Keratinocyte (primary cell): ENCODE results near the gene SLC39A11. TPM values are rescaled to one million over a fixed set of nuclear protein-coding genes. Genes with fewer than 3 reads are reported as not detected.
"Not testable (repeated sequence)": the region's sequence is repeated elsewhere in the genome, so short reads cannot be mapped to it uniquely, and the experiment has no call there.

ENCODE experiments used
- DNase-seq: peaks from one replicate; pipeline ENCODE4 v3.0.0-alpha.2; 2011; ENCODE audit warnings: low read depth, missing footprints, low spot score
- FAIRE-seq: peaks from 2 replicates; lab custom pipeline; 2011; peaks lifted over from hg19 to GRCh38; lab: Jason Lieb, UNC
- H2AFZ ChIP-seq: 2 replicates; pipeline ENCODE4 v1.6.0; 2012; ENCODE audit warnings: low read length, control low read depth, inconsistent platforms; ENCODE audit not compliant: control insufficient read depth
- H3K27ac ChIP-seq: 2 replicates; pipeline ENCODE4 v1.5.1; 2011; ENCODE audit warnings: low read length; ENCODE audit not compliant: control insufficient read depth, insufficient read depth
- H3K27me3 ChIP-seq: 3 replicates; pipeline ENCODE4 v1.6.0; 2011; ENCODE audit warnings: low read length; ENCODE audit not compliant: control insufficient read depth, insufficient read depth; ENCODE audit errors: extremely low read depth
- H3K36me3 ChIP-seq, 2 experiments: 2 replicates in 1 of 2; 3 replicates in 1 of 2; pipeline ENCODE4 v1.5.1; 2011; ENCODE audit warnings: low read length in 2 of 2, mild to moderate bottlenecking in 1 of 2; ENCODE audit not compliant: control insufficient read depth in 2 of 2, insufficient read depth in 2 of 2; ENCODE audit errors: extremely low read depth in 1 of 2
- H3K4me1 ChIP-seq: 3 replicates; pipeline ENCODE4 v1.5.1; 2011; ENCODE audit warnings: low read length; ENCODE audit not compliant: control insufficient read depth, insufficient read depth; ENCODE audit errors: extremely low read depth
- H3K4me2 ChIP-seq: 3 replicates; pipeline ENCODE4 v1.6.0; 2011; ENCODE audit warnings: low read depth, low read length; ENCODE audit not compliant: control insufficient read depth, insufficient read depth; ENCODE audit errors: extremely low read depth
- H3K4me3 ChIP-seq, 3 experiments: fragments of 200-600 bp in 1 of 3; sonication (generic) in 1 of 3; 2 replicates in 2 of 3; 3 replicates in 1 of 3; pipeline ENCODE4 v1.5.1; 2011 to 2016; ENCODE audit warnings: low read length in 3 of 3, mild to moderate bottlenecking in 3 of 3, control low read depth in 2 of 3, inconsistent platforms in 1 of 3, low read depth in 1 of 3, mixed read lengths in 1 of 3, mixed run types in 1 of 3, moderate library complexity in 1 of 3; ENCODE audit not compliant: control insufficient read depth in 2 of 3, insufficient read depth in 2 of 3; ENCODE audit errors: extremely low read depth in 1 of 3
- H3K79me2 ChIP-seq: 2 replicates; pipeline ENCODE4 v1.6.0; 2012; ENCODE audit warnings: low read length; ENCODE audit not compliant: control insufficient read depth, insufficient read depth
- H3K9ac ChIP-seq: 3 replicates; pipeline ENCODE4 v1.6.0; 2011; ENCODE audit warnings: low read length; ENCODE audit not compliant: control insufficient read depth, insufficient read depth; ENCODE audit errors: extremely low read depth
- H3K9me1 ChIP-seq: 3 replicates; pipeline ENCODE4 v1.6.0; 2011; ENCODE audit warnings: low read length; ENCODE audit not compliant: control insufficient read depth, insufficient read depth; ENCODE audit errors: extremely low read depth
- H3K9me3 ChIP-seq: 2 replicates; pipeline ENCODE4 v1.5.1; 2012; ENCODE audit warnings: low read depth, low read length; ENCODE audit not compliant: control insufficient read depth
- H4K20me1 ChIP-seq: 3 replicates; pipeline ENCODE4 v1.6.0; 2011; ENCODE audit warnings: low read length; ENCODE audit not compliant: control insufficient read depth, insufficient read depth; ENCODE audit errors: extremely low read depth
- EZH2 ChIP-seq: IDR thresholded peaks from one replicate; pipeline ENCODE4 v1.6.1; 2012; ENCODE audit warnings: inconsistent platforms, mild to moderate bottlenecking, low read length, moderate library complexity
- dilution Hi-C: fragments of 300-500 bp; cut with MboI; formaldehyde crosslinking; loops from one replicate; pipeline ENCODE4 v1.7.0; 2020; ENCODE audit warnings: low sequenced_read_pairs; ENCODE audit not compliant: extremely low pct_ligation_motif_present
- polyA plus RNA-seq, 5 experiments: library from polyadenylated mRNA; depleted of rRNA in 3 of 5; stranded (reverse) in 3 of 5; stranded (forward) in 1 of 5; unstranded in 1 of 5; fragments of >200 nt; gene quantifications; 1 replicate in 1 of 5; 2 replicates in 3 of 5; 3 replicates in 1 of 5; pipeline versions ENCODE4 v1.2.1 to v1.2.3, GENCODE V29; 2011 to 2012; ENCODE audit warnings: missing spikeins in 2 of 5, low read depth in 1 of 5, low replicate concordance in 1 of 5
- TF ChIP-seq, protein P1 (sequence below), 3 experiments: IDR thresholded peaks in 1 of 3; conservative IDR thresholded peaks in 1 of 3; optimal IDR thresholded peaks in 1 of 3; 2 replicates in 2 of 3; 3 replicates in 1 of 3; pipeline versions ENCODE3 to v1.5.1; 2011; ENCODE audit warnings: low read length in 3 of 3, mild to moderate bottlenecking in 3 of 3, moderate library complexity in 2 of 3, control low read depth in 1 of 3, inconsistent platforms in 1 of 3; ENCODE audit not compliant: insufficient read depth in 2 of 3; ENCODE audit errors: extremely low read depth in 1 of 3

SLC39A11 gene
- polyA plus RNA-seq, 1 donor (not counting 4 experiments of a cell fraction or from before 2014, with no cell fraction given), result 11.5 TPM

GRCh38 chr17:73098919-73099318 is 6.4 kb upstream of the SLC39A11 start:
- Histone ChIP-seq H2AFZ (no peak overlapping the region), H3K4me3 (no peak overlapping the region), H3K27ac (no peak overlapping the region), H3K9ac (no peak overlapping the region), H3K4me1 (peaks cover 4% of the 10 kb centered on the region), H3K9me1 (no peaks in the 10 kb centered on the region), H3K9me3 (no peaks in the 10 kb centered on the region), H3K79me2 (no peaks in the 10 kb centered on the region), H4K20me1 (no peaks in the 10 kb centered on the region), H3K4me2 (no peak overlapping the region), H3K36me3 (no peaks in the 10 kb centered on the region), H3K27me3 (peaks cover 20% of the 10 kb centered on the region)
- FAIRE-seq (no peak), DNase-seq (no peak)
- no peak for TF ChIP-seq EZH2
- TF ChIP-seq, protein P1, sequence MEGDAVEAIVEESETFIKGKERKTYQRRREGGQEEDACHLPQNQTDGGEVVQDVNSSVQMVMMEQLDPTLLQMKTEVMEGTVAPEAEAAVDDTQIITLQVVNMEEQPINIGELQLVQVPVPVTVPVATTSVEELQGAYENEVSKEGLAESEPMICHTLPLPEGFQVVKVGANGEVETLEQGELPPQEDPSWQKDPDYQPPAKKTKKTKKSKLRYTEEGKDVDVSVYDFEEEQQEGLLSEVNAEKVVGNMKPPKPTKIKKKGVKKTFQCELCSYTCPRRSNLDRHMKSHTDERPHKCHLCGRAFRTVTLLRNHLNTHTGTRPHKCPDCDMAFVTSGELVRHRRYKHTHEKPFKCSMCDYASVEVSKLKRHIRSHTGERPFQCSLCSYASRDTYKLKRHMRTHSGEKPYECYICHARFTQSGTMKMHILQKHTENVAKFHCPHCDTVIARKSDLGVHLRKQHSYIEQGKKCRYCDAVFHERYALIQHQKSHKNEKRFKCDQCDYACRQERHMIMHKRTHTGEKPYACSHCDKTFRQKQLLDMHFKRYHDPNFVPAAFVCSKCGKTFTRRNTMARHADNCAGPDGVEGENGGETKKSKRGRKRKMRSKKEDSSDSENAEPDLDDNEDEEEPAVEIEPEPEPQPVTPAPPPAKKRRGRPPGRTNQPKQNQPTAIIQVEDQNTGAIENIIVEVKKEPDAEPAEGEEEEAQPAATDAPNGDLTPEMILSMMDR (optimal IDR thresholded peaks at IDR 0.05 in 1 of 3, IDR thresholded peaks at IDR 0.05 in 1 of 3, conservative IDR thresholded peaks at IDR 0.05 in 1 of 3; ENCODE audit: extremely low read depth in 1 of 3, insufficient read depth in 2 of 3, low read length in 3 of 3), result no peak
- dilution Hi-C loops, result no loop called here

DNA sequence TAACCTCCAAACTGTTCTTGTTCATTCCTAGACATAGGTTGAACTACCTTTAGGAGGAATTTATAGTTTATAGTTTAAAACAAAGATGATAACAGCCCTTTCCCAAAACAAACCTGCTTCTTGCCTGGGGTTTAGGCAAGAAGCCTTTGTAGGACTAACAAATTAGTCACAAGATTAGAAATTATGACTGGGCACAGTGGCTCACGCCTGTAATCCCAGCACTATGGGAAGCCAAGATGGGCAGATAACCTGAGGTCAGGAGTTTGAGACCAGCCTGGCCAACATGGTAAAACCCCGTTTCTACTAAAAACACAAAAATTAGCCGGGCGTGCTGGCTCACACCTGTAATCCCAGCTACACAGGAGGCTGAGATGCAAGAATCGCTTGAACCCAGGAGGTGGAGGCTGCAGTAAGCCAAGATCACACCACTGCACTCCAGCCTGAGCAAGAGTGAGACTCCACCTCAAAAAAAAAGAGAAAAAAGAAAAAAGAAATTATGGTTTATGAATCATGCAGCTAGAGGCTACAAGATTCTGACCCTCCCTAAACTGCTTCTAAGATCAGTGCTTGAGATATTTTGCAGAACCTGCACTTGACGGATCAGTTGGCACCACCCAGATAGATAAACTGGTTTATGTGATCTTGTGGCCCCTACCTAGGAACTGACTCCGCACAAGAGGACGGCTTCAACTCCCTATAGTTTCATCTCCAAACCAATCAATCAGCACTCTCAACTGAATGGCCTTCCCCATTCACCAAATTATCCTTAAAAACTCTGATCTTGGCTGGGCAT is 5.7 kb upstream of the SLC39A11 start:
- H4K20me1 ChIP-seq, H3K9ac ChIP-seq, H3K36me3 ChIP-seq, H3K79me2 ChIP-seq, FAIRE-seq, dilution Hi-C loops, H3K4me1 ChIP-seq, DNase-seq, H2AFZ ChIP-seq, H3K4me2 ChIP-seq, H3K27ac ChIP-seq, H3K4me3 ChIP-seq, H3K9me1 ChIP-seq, H3K9me3 ChIP-seq: not testable (repeated sequence)
- peaks cover 20% of the 10 kb centered on the region for H3K27me3 ChIP-seq
